Measurements from ENCODE around the gene RDX.

Gene RDX

DNA sequence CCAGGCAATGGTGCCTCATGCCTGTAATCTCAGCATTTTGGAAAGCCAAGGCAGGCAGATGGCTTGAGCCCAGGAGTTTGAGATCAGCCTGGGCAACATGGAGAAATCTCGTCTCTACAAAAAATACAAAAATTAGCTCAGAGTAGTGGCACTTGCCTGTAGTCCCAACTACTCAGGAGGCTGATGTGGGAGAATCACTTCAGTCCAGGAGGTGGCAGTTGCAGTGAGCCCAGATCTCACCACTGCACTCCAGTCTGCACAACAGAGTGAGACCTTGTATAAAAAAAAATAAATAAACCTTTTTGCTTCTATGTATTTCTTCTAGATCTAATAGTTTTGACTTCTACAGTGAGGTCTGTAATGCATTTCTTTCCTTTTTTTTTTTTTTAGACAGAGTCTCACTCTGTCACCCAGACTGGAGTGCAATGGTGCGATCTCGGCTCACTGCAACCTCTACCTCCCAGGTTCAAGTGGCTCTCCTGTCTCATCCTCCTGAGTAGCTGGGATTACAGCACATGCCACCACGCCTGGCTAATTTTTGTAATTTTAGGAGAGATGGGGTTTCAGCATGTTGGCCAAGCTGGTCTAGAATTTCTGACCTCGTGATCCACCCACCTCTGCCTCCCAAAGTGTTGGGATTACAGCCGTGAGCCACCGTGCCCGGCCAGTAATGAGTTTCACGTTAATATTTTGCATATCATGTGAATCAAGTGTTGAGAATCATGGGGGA is 18.1 kb upstream of the RDX start:
- no peak overlapping the region for H3K4me2 ChIP-seq (ENCODE audit: low read depth, low read length, poor library complexity, severe bottlenecking)
- no peaks in the 10 kb centered on the region for H3K79me2 ChIP-seq (ENCODE audit: insufficient read depth, low read length)

DNA sequence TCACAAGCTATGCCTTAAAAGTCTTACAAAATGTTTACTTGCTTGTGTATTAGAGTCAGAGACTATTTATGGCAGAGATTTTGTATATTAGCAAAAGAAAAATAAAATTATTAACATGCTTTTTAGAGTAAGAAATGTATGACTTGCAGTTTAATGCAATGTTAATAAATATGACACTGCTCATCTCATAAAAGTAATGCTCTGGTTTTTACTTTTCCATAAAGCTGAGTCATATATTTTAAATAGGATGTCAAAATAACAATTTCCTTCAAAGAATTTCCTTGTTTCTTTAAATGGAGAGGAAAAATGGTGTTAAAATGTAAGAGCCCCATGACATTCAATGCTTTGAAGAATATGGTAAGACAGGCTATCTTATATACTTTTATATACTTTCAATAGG is 16.3 kb upstream of the RDX start:
- H2AFZ ChIP-seq (ENCODE audit: low read depth, low read length, severe bottlenecking) = no peak overlapping the region
- no peak overlapping the region for H3K4me3 ChIP-seq (ENCODE audit: insufficient read depth, low read length, poor library complexity, severe bottlenecking)

More for the DNA sequence above, 18.1 kb upstream of the RDX start:
- H3K9ac ChIP-seq (ENCODE audit: low read length) = no peak overlapping the region
- TF ChIP-seq, protein P1, sequence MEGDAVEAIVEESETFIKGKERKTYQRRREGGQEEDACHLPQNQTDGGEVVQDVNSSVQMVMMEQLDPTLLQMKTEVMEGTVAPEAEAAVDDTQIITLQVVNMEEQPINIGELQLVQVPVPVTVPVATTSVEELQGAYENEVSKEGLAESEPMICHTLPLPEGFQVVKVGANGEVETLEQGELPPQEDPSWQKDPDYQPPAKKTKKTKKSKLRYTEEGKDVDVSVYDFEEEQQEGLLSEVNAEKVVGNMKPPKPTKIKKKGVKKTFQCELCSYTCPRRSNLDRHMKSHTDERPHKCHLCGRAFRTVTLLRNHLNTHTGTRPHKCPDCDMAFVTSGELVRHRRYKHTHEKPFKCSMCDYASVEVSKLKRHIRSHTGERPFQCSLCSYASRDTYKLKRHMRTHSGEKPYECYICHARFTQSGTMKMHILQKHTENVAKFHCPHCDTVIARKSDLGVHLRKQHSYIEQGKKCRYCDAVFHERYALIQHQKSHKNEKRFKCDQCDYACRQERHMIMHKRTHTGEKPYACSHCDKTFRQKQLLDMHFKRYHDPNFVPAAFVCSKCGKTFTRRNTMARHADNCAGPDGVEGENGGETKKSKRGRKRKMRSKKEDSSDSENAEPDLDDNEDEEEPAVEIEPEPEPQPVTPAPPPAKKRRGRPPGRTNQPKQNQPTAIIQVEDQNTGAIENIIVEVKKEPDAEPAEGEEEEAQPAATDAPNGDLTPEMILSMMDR (IDR thresholded peaks at IDR 0.05; ENCODE audit: insufficient read depth, low read length, poor library complexity, severe bottlenecking) = no peak
- no peak for TF ChIP-seq EZH2phosphoT487 (conservative IDR thresholded peaks at IDR 0.05; ENCODE audit: low read length)
- no peak overlapping the region for H3K4me3 ChIP-seq (ENCODE audit: insufficient read depth, low read length, poor library complexity, severe bottlenecking)
- H3K9me3 ChIP-seq (ENCODE audit: insufficient read depth, low read length) = no peaks in the 10 kb centered on the region
- no peaks in the 10 kb centered on the region for H3F3A ChIP-seq (ENCODE audit: insufficient read depth)
- H3K9me2 ChIP-seq (replicated peaks; ENCODE audit: insufficient read depth, low read length) = no peaks in the 10 kb centered on the region
- H2AFZ ChIP-seq (ENCODE audit: low read depth, low read length, severe bottlenecking) = no peak overlapping the region
- no peaks in the 10 kb centered on the region for H4K20me1 ChIP-seq (ENCODE audit: low read depth, low read length)
- no peaks in the 10 kb centered on the region for H3K36me3 ChIP-seq (ENCODE audit: low read length)
- H3K27me3 ChIP-seq (ENCODE audit: low read length) = no peaks in the 10 kb centered on the region
- H3K27ac ChIP-seq (ENCODE audit: low read depth, low read length) = no peak overlapping the region

DNA sequence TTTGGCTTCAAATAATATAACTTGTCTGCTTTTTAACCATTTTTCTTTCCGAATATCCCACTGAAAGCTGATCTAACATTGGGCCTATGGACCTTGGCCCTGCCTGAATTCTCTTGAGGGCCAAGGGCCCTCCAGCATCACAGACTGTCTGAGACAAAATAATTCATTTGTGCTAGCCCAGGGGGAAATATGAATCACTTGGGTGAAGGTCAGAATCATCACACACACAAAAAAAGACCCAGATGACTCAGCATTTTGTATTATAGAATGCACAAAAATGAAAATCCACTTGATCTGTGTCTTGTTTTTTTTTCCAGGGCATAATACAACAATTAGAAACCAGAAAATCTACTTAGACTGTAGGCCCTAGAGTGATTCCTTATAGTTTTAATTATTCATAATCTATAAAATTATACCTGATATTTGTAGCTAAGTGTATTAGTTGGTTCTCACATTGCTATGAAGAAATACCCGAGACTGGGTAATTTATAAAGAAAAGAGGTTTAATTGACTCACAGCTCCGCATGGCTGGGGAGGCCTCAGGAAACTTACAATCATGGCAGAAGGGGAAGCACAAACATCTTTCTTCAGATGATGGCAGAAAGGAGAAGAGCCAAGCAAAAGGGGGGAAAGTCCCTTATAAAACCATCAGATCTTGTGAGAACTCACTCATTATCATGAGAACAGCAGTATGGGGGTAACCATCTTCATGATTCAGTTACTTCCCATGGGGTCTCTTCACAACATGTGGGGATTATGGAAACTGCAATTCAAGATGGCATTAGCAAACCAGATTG is 15.6 kb upstream of the RDX start:
- Histone ChIP-seq H3K79me2 (ENCODE audit: insufficient read depth, low read length) (no peaks in the 10 kb centered on the region), H3K9me3 (ENCODE audit: insufficient read depth, low read length) (no peaks in the 10 kb centered on the region), H4K20me1 (ENCODE audit: low read depth, low read length) (no peaks in the 10 kb centered on the region), H2AFZ (ENCODE audit: low read depth, low read length, severe bottlenecking) (no peak overlapping the region), H3K9me2 (replicated peaks; ENCODE audit: insufficient read depth, low read length) (no peaks in the 10 kb centered on the region), H3K27ac (ENCODE audit: low read depth, low read length) (no peak overlapping the region), H3K4me2 (ENCODE audit: low read depth, low read length, poor library complexity, severe bottlenecking) (no peak overlapping the region), H3K36me3 (ENCODE audit: low read length) (no peaks in the 10 kb centered on the region), H3K27me3 (ENCODE audit: low read length) (no peaks in the 10 kb centered on the region), H3K9ac (ENCODE audit: low read length) (no peak overlapping the region), H3F3A (ENCODE audit: insufficient read depth) (no peaks in the 10 kb centered on the region), H3K4me3 (ENCODE audit: insufficient read depth, low read length, poor library complexity, severe bottlenecking) (no peak overlapping the region)
- TF ChIP-seq, protein P1 (IDR thresholded peaks at IDR 0.05; ENCODE audit: insufficient read depth, low read length, poor library complexity, severe bottlenecking) = no peak
- no peak for TF ChIP-seq EZH2phosphoT487 (conservative IDR thresholded peaks at IDR 0.05; ENCODE audit: low read length)

More for the DNA sequence above, 16.3 kb upstream of the RDX start:
- no peak for TF ChIP-seq EZH2phosphoT487 (conservative IDR thresholded peaks at IDR 0.05; ENCODE audit: low read length)
- TF ChIP-seq, protein P1 (IDR thresholded peaks at IDR 0.05; ENCODE audit: insufficient read depth, low read length, poor library complexity, severe bottlenecking) = no peak
- no peak overlapping the region for H3K4me2 ChIP-seq (ENCODE audit: low read depth, low read length, poor library complexity, severe bottlenecking)
- H4K20me1 ChIP-seq (ENCODE audit: low read depth, low read length) = no peaks in the 10 kb centered on the region
- no peaks in the 10 kb centered on the region for H3K9me2 ChIP-seq (replicated peaks; ENCODE audit: insufficient read depth, low read length)
- H3K27ac ChIP-seq (ENCODE audit: low read depth, low read length) = no peak overlapping the region
- no peaks in the 10 kb centered on the region for H3F3A ChIP-seq (ENCODE audit: insufficient read depth)
- H3K36me3 ChIP-seq (ENCODE audit: low read length) = no peaks in the 10 kb centered on the region
- no peak overlapping the region for H3K9ac ChIP-seq (ENCODE audit: low read length)
- H3K79me2 ChIP-seq (ENCODE audit: insufficient read depth, low read length) = no peaks in the 10 kb centered on the region
- no peaks in the 10 kb centered on the region for H3K9me3 ChIP-seq (ENCODE audit: insufficient read depth, low read length)
- no peaks in the 10 kb centered on the region for H3K27me3 ChIP-seq (ENCODE audit: low read length)

Measured in SU-DHL-6 (cell line).